K562 (cell line): ENCODE results near the gene KCNT1. TPM values are rescaled to one million over a fixed set of nuclear protein-coding genes. Genes with fewer than 3 reads are reported as not detected.

Experiments
- ATAC-seq: fragments of 200-7000 bp; cut with Tn5 transposase; 3 replicates; pipeline ENCODE4 v1.9.1; 2020; ENCODE audit warnings: moderate library complexity
- BruUV-seq: library from RNA; stranded (reverse); fragments of 400-500 nt; replicated peaks from 2 replicates; lab custom pipeline; 2021; lab: Mats Ljungman, UMichigan
- CTCF ChIA-PET: fragments of 300-600 bp; formaldehyde crosslinking; extraction: SDS; loops from one replicate; lab custom pipeline; 2021; ENCODE audit warnings: low intra/inter-chr PET ratio; lab: Yijun Ruan, JAX
- POLR2A ChIA-PET: fragments of 300-600, 350-650 bp; sonication (Branson Sonifier 250); formaldehyde crosslinking; extraction: SDS; loops from one replicate; lab custom pipeline; 2021; ENCODE audit warnings: antibody characterized with exemption, inconsistent platforms; lab: Yijun Ruan, JAX
- DNase-seq, 4 experiments: peaks; one replicate each; pipeline versions ENCODE4 v3.0.0 to v3.0.0-alpha.2; 2011 to 2018; ENCODE audit warnings: low spot score in 3 of 4, mixed read lengths in 3 of 4; ENCODE audit errors: extremely low read depth in 1 of 4
- FAIRE-seq: peaks from 2 replicates; lab custom pipeline; 2011; peaks lifted over from hg19 to GRCh38; lab: Jason Lieb, UNC
- H2AFZ ChIP-seq: 2 replicates; pipeline ENCODE4 v1.6.0; 2011; ENCODE audit warnings: low read depth, low read length, control low read depth, inconsistent platforms
- H3K27ac ChIP-seq: fragments of 200-600 bp; 3 replicates; pipeline ENCODE4 v1.8.0; 2011; ENCODE audit warnings: low read depth, mild to moderate bottlenecking, control low read depth, inconsistent platforms, low read length, moderate library complexity, mixed read lengths; ENCODE audit errors: extremely low read depth
- H3K27me3 ChIP-seq, 2 experiments: fragments of 300-600 bp in 1 of 2; 2 replicates in 1 of 2; 3 replicates in 1 of 2; pipeline versions ENCODE4 v1.6.0 to v1.8.0; 2011; ENCODE audit warnings: inconsistent platforms in 2 of 2, low read length in 2 of 2, mild to moderate bottlenecking in 1 of 2, mixed read lengths in 1 of 2, moderate library complexity in 1 of 2; ENCODE audit not compliant: control insufficient read depth in 2 of 2, insufficient read depth in 2 of 2
- H3K36me3 ChIP-seq: fragments of 300-600 bp; 3 replicates; pipeline ENCODE4 v1.8.0; 2011; ENCODE audit warnings: mild to moderate bottlenecking, low read length, inconsistent platforms; ENCODE audit not compliant: control insufficient read depth, insufficient read depth
- H3K4me1 ChIP-seq, 2 experiments: fragments of 200-600 bp in 1 of 2; replicated peaks in 1 of 2; 2 replicates in 1 of 2; 3 replicates in 1 of 2; pipeline versions ENCODE4 v1.5.1 to v1.8.0; 2011; ENCODE audit warnings: inconsistent platforms in 2 of 2, low read length in 2 of 2, mild to moderate bottlenecking in 1 of 2, mixed read lengths in 1 of 2, moderate library complexity in 1 of 2; ENCODE audit not compliant: control insufficient read depth in 2 of 2, insufficient read depth in 2 of 2
- H3K4me2 ChIP-seq: 2 replicates; pipeline ENCODE4 v1.6.1; 2011; ENCODE audit warnings: low read length, control low read depth, inconsistent platforms, mixed read lengths; ENCODE audit not compliant: insufficient read depth
- H3K4me3 ChIP-seq: fragments of 200-600 bp; sonication (generic), shearing (Covaris generic); 2 replicates; pipeline ENCODE4 v1.5.1; 2016; ENCODE audit warnings: control low read depth, inconsistent platforms
- H3K79me2 ChIP-seq: fragments of 200-600 bp; 3 replicates; pipeline ENCODE4 v1.8.0; 2011; ENCODE audit warnings: low read length, inconsistent platforms; ENCODE audit not compliant: control insufficient read depth, insufficient read depth
- H3K9ac ChIP-seq, 2 experiments: 2 replicates each; pipeline versions ENCODE4 v1.6.0 to v1.6.1; 2011; ENCODE audit warnings: low read depth in 2 of 2, low read length in 2 of 2, control low read depth in 1 of 2, inconsistent platforms in 1 of 2, mild to moderate bottlenecking in 1 of 2, mixed read lengths in 1 of 2; ENCODE audit not compliant: insufficient read depth in 1 of 2
- H3K9me1 ChIP-seq: one replicate; pipeline ENCODE4 v1.6.0; 2011; ENCODE audit warnings: inconsistent platforms, mild to moderate bottlenecking, low read length, moderate library complexity; ENCODE audit not compliant: control insufficient read depth, insufficient read depth
- H3K9me3 ChIP-seq: replicated peaks from 2 replicates; pipeline ENCODE4 v1.5.1; 2011; ENCODE audit warnings: low read depth, low read length, inconsistent platforms; ENCODE audit not compliant: control insufficient read depth, insufficient read depth
- H4K20me1 ChIP-seq: replicated peaks from 2 replicates; pipeline ENCODE4 v1.6.1; 2011; ENCODE audit warnings: low read length, inconsistent platforms, mixed read lengths; ENCODE audit not compliant: control insufficient read depth, insufficient read depth
- ESRRA ChIP-seq: fragments of 450-650 bp; IDR thresholded peaks from 2 replicates; pipeline ENCODE4 v1.6.1; 2014; ENCODE audit warnings: low read depth, mild to moderate bottlenecking, moderate library complexity, borderline replicate concordance
- ETS1 ChIP-seq: conservative IDR thresholded peaks from 2 replicates; pipeline ENCODE4 v1.6.1; 2011; ENCODE audit warnings: low read depth, mild to moderate bottlenecking, low read length; ENCODE audit not compliant: control insufficient read depth
- ETV5 ChIP-seq: sonication (generic); formaldehyde crosslinking; IDR thresholded peaks from 2 replicates; pipeline ENCODE4 v1.4.0; 2020; ENCODE audit warnings: low read depth, mild to moderate bottlenecking, missing genetic modification reagents
- FUS ChIP-seq: fragments of 200-400 bp; formaldehyde crosslinking; optimal IDR thresholded peaks from 2 replicates; pipeline ENCODE3; 2017; ENCODE audit warnings: low read depth, low read length
- HMBOX1 ChIP-seq: sonication (generic); IDR thresholded peaks from 2 replicates; pipeline ENCODE4 v1.6.1; 2016
- IRF2 ChIP-seq: sonication (generic); formaldehyde crosslinking; IDR thresholded peaks from 2 replicates; pipeline ENCODE4 v1.8.1; 2022; ENCODE audit warnings: mild to moderate bottlenecking, missing genetic modification reagents
- MAFF ChIP-seq: IDR thresholded peaks from 2 replicates; pipeline ENCODE4 v1.6.1; 2012; ENCODE audit warnings: low read length, improper control_type of control experiment
- NFYB ChIP-seq: IDR thresholded peaks from 2 replicates; pipeline ENCODE4 v1.6.1; 2011; ENCODE audit warnings: mild to moderate bottlenecking, moderate library complexity; ENCODE audit not compliant: insufficient read length; ENCODE audit errors: extremely low read depth
- PHF8 ChIP-seq: fragments of 200-600 bp; sonication (generic); IDR thresholded peaks from 2 replicates; pipeline ENCODE4 v1.6.1; 2012; ENCODE audit warnings: mixed run types, mild to moderate bottlenecking, inconsistent platforms, low read length, moderate library complexity, borderline replicate concordance
- SNAPC5 ChIP-seq: fragments of 250-450 bp; sonication (Bioruptor Pico); IDR thresholded peaks from 2 replicates; pipeline ENCODE4 v1.8.0; 2021; ENCODE audit warnings: moderate library complexity, mild to moderate bottlenecking, inconsistent platforms
- USF1 ChIP-seq: sonication (generic); formaldehyde crosslinking; IDR thresholded peaks from 2 replicates; pipeline ENCODE4 v1.9.0; 2022; ENCODE audit warnings: mild to moderate bottlenecking, missing genetic modification reagents
- ZC3H4 ChIP-seq: sonication (generic); formaldehyde crosslinking; IDR thresholded peaks from 2 replicates; pipeline ENCODE4 v1.9.0; 2021; ENCODE audit warnings: missing genetic modification reagents, borderline replicate concordance
- ZNF395 ChIP-seq: fragments of 200-800 bp; sonication (Bioruptor generic); IDR thresholded peaks from 2 replicates; pipeline ENCODE4 v1.6.1; 2017; ENCODE audit warnings: missing genetic modification characterization, missing compliant biosample characterization
- ZNF518B ChIP-seq: fragments of 250-450 bp; sonication (Bioruptor Pico); IDR thresholded peaks from 2 replicates; pipeline ENCODE4 v1.5.0; 2021; ENCODE audit warnings: mild to moderate bottlenecking, moderate library complexity
- ZNF707 ChIP-seq: fragments of 250-450 bp; sonication (Bioruptor Pico); conservative IDR thresholded peaks from 2 replicates; pipeline ENCODE4 v1.8.0; 2022; ENCODE audit warnings: inconsistent platforms, mild to moderate bottlenecking, moderate library complexity
- WGBS: fragments of 100-300 bp; shearing (Covaris generic); methylation state at CpG from one replicate; pipeline ENCODE4 v1.1.6; 2016; ENCODE audit warnings: low coverage, mixed read lengths; ENCODE audit not compliant: insufficient coverage; ENCODE audit errors: missing lambda C conversion rate; 5-methylcytosine and 5-hydroxymethylcytosine counted together
- in situ Hi-C: fragments of 300-500 bp; cut with MboI; formaldehyde crosslinking; loops from 4 replicates; pipeline ENCODE4 v1.15.0; 2018; ENCODE audit warnings: inconsistent platforms, mixed read lengths
- intact Hi-C: fragments of 100-400 bp; cut with micrococcal nuclease; formaldehyde crosslinking; loops from 2 replicates; pipeline ENCODE4 v1.14.2; 2022
- polyA plus RNA-seq, 8 experiments: library from polyadenylated mRNA; depleted of rRNA in 4 of 8; stranded (reverse) in 5 of 8; unstranded in 3 of 8; fragments of >200 nt; fragmentation: Nextera tagmentation in 2 of 8; fragmentation: Illumina TruSeq in 1 of 8; extraction: Ambion mirVana in 2 of 8; extraction: Trizol in 1 of 8; gene quantifications; 2 replicates each; pipeline versions ENCODE4 v1.2.1 to v1.2.3, GENCODE V29; 2011 to 2014; ENCODE audit warnings: inconsistent platforms in 1 of 8, missing spikeins in 1 of 8
- total RNA-seq, 7 experiments: library from RNA; depleted of rRNA in 6 of 7; stranded (reverse); fragments of >200 nt in 6 of 7; fragmentation: Illumina TruSeq in 2 of 7; extraction: Trizol in 2 of 7; gene quantifications; 2 replicates each; pipeline versions ENCODE4 v1.2.1 to v1.2.3, GENCODE V29; 2011 to 2021; ENCODE audit warnings: low replicate concordance in 1 of 7

Gene KCNT1
- total and polyA plus RNA-seq, 9 of the 15 experiments (the other 6 are each of a cell fraction or from before 2014, with no cell fraction given) = 0.05 TPM; not detected in 8

- BruUV-seq = no TSS peak
- intact Hi-C loops = no loop called here
- Histone ChIP-seq H3K4me2 (no peak overlapping the region), H4K20me1 (no peaks in the 10 kb centered on the region; the same call in 1 of the 2 replicates), H3K27ac (no peak overlapping the region)
- no peak for DNase-seq
- in situ Hi-C loops = no loop called here
- TF ChIP-seq ZNF395 (CRISPR knock-in tag) = no peak
- TF ChIP-seq PHF8 = no peak
- TF ChIP-seq ETS1 = no peak
- TF ChIP-seq IRF2 (CRISPR knock-in tag) = no peak
- no peak for TF ChIP-seq ZC3H4
- TF ChIP-seq ZNF707 (CRISPR knock-in tag) = no peak
- TF ChIP-seq FUS = no peak
- no peak for TF ChIP-seq NFYB
- no peak for TF ChIP-seq ETV5 (CRISPR knock-in tag)
- no peak for TF ChIP-seq USF1
- no peak for TF ChIP-seq HMBOX1
- TF ChIP-seq ZNF518B (CRISPR knock-in tag) = no peak
- TF ChIP-seq SNAPC5 (CRISPR knock-in tag) = no peak
- TF ChIP-seq MAFF = no peak
- TF ChIP-seq ESRRA = no peak
- TF ChIP-seq, all 486 proteins: peak for 0
- H2AFZ ChIP-seq = no peak overlapping the region
- WGBS = 2% methylated on average over 20 of the region's 21 CpGs
- POLR2A ChIA-PET = no interaction called here
- ATAC-seq = no peak
- no peaks in the 10 kb centered on the region for H3K36me3 ChIP-seq
- no peak overlapping the region for H3K4me3 ChIP-seq
- CTCF ChIA-PET = no interaction called here
- H3K9me3 ChIP-seq = no peaks in the 10 kb centered on the region
- no peak overlapping the region for H3K9ac ChIP-seq
- H3K4me1 ChIP-seq = peaks cover 0 to 44% of the 10 kb centered on the region in 2 experiments; a peak in 1 of 5 replicates
- peaks cover 19 to 88% of the 10 kb centered on the region in 2 experiments; a peak in 4 of 5 replicates for H3K27me3 ChIP-seq
- no peaks in the 10 kb centered on the region for H3K79me2 ChIP-seq
- FAIRE-seq = no peak
- no peaks in the 10 kb centered on the region for H3K9me1 ChIP-seq
These were observed 43.2 kb downstream of the KCNT1 start for GRCh38 chr9:135745189-135745588.
